Stimulated activated CD4-positive, alpha-beta T cell treated with anti-CD3 and anti-CD28 coated beads, Interleukin-1b, Interleukin-23, amount 100 ng/mL, for 24 hours (primary cell): ENCODE results near the gene RTN4IP1.

Experiments used
- DNase-seq, 4 experiments: peaks; one replicate each; pipeline ENCODE4 v3.0.0-alpha.2; 2020; ENCODE audit warnings: low read depth in 4 of 4, low spot score in 1 of 4

RTN4IP1 gene, protein sequence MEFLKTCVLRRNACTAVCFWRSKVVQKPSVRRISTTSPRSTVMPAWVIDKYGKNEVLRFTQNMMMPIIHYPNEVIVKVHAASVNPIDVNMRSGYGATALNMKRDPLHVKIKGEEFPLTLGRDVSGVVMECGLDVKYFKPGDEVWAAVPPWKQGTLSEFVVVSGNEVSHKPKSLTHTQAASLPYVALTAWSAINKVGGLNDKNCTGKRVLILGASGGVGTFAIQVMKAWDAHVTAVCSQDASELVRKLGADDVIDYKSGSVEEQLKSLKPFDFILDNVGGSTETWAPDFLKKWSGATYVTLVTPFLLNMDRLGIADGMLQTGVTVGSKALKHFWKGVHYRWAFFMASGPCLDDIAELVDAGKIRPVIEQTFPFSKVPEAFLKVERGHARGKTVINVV

DNA sequence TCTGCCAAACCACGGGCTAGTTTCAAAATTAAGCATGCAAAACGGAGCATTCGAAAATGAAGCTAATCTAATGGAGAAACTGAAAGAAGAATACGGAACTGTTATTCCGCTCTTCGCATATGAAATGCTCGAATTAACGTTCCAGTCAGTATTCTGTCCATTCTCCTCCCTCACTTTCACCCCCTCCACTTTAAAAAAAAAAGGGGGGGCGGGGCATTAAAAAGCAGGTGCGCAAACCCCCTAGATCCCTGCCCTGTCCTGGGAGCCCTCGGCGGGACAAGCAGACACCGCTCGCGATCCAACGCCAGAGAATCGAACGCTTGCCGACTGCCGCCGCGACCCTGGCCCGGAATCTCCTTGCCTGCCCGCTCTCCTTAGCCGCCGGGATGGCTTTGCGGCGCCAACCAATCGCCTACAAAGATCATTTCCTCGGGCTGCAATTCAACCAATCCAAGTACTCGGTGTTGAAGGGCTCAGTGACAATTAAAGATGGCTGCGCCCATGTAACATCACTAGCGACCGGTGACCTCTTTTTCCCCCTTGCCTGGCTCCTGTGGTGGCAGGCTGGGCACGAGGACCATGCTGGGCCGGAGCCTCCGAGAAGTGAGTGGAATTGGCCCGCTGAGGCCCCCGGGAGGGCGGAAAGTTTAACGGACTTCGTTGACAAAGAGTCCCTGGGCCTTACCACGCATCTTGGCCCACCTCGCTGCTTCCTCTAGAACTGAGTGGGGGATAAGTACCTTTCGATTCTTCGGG, at the start of gene RTN4IP1, which contains the start of gene QRSL1:
Gene RTN4IP1, minus strand, starts transcription at position 396 of the 756 bp plus-strand sequence. CDS start 477 bp downstream, outside the sequence.
Gene QRSL1, plus strand, starts transcription at position 476 of the 756 bp plus-strand sequence. Its CDS starts 104 bp downstream, at position 580.
- peak; percentile 54 to 69 (median 60) for DNase-seq

DNA sequence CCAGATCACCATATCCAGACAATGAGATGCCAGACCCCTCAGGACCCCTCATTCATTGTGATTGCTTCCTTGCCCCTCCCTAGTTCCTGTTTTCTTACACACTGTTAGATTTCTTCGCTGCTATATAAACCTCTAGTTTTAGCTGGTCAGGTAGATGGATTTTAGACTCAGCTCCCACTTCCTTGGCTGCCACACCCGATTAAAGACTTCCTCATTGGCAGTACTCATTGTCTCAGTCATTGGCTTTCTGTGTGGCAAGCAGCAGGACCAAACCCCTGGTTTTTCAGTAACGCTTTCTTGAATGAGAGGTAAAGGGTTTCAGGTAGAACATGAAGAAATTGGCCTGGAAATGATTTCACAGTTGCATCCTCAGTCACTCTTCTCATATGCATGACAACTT, 48.0 kb upstream of the RTN4IP1 start:
- no peak for DNase-seq

DNA sequence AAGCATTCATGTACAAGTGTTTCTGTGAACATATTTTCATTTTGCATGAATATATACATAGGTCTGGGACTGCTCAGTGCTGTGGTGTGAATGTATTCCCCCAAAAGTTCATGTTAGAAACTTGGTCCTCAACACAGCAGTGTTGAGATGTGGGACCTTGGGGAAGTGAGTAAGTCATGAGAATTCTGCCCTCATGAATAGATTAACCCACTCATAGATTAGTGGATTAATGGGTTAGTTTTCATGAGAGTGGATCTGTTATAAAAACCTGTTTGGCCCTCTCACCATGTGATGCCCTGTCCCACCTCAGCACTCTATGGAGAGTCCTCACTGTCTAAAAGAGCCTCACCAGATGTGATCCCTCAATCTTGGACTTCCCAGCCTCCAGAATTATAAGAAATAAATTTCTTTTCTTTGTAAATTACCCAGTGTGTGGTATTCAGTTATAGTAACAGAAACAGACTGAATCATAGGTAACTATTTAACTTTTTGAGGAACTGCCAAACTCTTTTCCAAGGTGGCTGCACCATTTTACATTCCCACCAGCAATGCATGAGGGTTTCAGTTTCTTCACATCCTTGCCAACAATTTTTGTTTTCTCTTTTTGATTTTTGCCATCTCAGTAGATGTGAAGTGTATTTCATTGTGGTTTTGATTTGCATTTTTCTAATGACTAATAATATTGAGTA, 45.4 kb upstream of the RTN4IP1 start:
- no peak for DNase-seq

DNA sequence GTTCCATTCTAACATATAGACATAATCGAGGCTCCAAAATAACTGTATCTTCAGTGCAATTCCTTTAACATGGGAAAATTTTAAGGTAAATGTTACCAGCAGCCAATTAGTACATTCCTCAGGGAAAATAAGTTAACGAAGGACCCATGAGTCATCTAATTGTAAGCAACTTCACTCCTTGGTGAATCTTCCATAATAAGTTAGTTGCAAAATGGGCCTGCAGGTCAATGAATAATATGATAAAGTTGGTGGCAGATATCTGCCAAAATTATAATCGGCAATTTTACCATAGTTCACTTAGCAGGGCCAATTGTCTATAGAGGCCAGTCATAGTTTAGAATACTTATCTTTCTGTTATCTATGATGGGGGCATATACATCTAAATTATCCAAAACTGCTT, 42.4 kb upstream of the RTN4IP1 start:
- DNase-seq = no peak

DNA sequence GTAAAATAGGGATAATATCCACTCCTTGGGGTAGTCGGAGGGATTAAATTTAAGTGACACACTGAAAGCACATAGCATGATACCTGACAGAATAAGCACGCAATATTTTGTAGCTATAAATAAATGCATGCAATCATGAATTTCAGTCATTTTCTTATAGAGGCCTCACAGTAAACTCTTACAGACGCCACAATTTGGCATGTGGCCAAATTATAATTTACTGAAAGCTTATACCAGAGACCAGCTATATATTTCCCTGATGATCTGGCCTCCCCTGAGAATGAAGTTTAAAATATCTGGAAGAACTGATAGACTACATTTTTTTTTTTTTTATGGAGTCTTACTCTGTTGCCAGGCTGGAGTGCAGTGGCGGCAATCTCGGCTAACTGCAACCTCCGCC, 40.9 kb upstream of the RTN4IP1 start:
- no peak for DNase-seq

DNA sequence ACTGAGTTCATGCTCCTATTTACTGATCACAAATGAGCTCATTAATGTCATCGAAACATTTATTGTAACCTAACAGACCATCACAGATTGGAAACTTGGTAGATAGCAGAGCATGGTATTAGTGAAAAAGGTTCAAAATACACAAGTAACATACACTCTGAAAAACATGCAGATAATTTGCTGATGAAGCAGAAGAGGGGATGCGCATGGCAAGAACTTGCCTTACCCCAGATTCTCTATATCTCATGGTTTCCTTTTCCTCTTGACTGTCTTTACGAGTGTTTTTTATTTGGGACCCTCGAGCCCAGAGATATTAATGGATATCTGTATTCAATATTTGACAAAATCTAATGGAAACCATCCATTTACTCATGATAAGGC, 37.7 kb upstream of the RTN4IP1 start:
- no peak for DNase-seq

DNA sequence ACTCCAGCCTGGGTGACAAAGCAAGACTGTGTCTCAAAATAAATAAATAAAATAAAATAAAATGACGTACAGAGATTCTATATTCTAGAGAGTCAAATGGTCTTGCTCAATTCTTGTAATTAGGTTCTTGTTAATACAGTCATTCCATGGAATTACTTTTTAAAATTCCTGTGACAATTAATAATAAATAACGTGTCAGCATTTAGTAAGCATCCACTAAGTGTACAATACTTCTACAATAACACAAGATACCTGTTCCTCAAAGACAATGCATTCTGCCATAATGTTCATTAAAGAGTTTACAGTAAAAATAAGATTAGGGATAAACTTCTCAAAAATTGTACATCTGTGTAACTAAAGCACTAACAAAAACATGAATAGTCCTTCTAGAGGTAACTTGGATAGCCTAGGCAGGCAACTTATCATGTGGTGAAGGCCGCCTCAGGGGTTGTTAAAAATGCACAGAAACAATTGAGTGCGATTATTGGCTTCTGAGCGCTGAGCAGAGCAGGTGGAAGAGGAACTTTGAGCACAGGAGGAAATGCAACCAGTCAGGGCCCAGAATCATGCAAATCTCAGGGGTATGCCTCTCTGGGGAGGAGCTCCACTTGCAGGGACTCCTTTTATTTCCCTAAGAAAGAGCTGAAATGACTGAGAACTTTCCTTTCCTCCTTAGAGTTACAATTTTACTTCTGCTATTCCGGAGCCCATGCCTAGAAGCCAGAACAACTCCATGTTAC, 37.2 kb upstream of the RTN4IP1 start:
- no peak for DNase-seq

DNA sequence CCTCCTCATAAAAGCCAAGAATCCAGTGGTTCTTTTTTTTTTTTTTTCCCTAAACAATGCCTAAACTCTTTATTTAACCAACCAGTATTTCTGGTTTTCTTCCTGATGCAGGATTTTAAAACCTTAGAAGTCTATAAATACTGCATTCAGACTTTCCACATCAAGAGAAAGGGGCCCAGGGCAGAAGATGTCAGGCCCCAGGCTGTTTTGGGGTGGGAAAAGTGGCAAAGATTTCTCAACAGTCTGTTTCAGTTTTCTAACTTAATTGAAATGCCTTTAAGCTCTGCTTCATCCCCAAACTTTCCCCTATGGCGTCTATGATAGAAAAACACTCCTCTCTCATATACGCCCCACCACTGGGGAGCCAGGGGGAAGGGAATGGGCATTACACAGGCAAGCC, 33.2 kb upstream of the RTN4IP1 start:
- DNase-seq = no peak

DNA sequence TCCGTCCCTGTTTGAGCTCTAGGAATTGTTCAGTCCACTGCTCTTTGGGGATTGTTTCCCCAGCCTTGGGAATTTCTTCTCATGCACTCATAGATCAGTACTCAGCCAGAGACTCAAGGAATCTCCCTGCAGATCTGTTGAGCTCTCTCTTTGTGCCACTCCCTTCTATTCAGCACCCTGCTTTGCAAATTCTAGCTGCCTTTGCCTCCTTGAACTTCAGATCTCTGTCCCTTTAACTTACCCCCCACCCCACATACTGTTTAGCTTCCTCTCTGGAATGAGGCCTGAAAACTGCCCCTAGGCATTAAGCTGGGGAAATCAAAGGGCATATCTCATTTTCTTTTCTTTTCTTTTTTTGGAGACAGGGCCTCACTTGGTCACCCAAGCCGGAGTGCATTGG, 30.6 kb upstream of the RTN4IP1 start:
- no peak for DNase-seq

DNA sequence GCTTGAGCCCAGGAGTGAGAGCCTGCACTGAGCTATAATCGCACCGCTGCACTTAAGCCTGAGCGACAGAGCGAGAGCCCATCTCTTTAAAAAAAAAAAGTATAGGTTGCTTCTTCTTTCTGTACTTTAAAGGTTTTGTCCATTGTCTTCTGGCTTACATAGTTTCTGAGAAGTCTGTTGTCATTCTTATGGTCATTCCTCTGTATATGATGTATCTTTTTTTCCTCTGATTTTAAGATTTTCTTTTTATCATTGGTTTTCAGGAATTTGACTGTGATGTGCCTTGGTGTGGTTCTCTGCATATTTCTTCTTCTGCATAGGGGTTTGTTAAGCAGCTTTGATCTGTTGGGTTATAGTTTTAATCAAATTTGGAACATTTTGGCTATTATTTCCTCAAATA, 29.2 kb upstream of the RTN4IP1 start:
- DNase-seq = no peak

DNA sequence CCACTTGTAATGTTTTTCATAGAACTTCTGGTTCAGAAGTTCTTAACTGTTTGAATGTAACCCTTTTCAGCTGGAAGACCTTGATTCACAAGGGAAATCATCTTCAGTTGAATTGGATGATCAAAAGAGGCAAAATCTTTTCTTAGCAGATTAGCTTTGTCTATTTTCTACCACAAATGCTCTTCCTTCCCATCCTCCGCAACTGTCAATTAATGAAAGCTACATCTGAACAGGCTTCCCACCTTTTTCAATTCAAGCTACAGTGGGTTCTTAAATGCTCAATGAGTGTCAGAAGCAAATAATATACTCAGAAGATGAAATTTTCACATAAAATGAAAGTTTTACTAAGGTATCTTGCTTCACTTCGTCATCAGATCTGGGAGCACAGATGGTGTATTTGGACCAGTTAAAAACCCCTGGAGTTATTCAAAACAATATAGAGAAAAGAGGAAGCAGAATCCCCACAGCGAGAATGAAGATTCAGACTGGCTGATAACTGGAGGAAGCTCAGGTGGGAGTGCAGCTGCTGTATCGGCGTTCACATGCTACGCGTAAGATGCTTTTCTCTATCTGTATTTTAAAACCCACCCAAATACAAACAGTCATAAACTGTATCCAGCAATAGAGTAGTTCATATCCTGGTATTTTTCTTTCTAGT, 19.5 kb upstream of the RTN4IP1 start:
- no peak for DNase-seq

DNA sequence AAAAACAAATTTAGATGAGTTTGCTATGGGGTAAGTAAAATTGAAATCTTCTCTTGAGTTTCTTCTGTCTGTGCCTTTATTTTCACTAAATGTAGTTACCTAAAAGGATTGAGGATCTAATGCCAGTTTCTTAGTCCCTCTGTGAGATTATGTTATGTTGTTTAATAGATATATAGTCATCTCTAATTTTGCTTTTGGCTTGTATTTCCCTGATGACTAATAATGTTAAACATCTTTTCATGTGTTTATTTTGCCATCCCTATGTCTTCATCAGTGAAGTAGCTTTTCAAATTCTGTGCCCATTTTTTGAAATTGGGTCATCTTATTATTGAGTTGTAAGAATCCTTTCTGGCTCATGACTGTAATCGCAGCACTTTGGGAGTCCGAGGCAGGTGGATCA, 13.8 kb upstream of the RTN4IP1 start:
- DNase-seq = no peak

DNA sequence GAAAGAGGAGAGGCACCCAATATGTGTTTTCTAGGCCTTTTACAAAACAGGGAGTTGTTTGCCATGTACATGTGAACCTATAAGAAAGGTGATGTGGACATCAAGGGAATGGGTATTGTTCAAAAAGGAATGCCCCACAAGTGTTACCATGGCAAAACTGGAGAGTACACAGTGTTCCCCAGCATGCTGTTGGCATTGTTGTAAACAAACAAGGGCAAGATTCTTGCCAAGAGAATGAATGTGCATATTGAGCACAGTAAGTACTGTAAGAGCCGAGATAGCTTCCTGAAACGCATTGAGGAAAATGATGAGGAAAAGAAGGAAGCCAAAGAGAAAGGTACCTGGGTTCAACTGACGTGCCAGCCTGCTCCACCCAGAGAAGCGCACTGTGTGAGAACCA, 13.2 kb upstream of the RTN4IP1 start:
- no peak for DNase-seq

DNA sequence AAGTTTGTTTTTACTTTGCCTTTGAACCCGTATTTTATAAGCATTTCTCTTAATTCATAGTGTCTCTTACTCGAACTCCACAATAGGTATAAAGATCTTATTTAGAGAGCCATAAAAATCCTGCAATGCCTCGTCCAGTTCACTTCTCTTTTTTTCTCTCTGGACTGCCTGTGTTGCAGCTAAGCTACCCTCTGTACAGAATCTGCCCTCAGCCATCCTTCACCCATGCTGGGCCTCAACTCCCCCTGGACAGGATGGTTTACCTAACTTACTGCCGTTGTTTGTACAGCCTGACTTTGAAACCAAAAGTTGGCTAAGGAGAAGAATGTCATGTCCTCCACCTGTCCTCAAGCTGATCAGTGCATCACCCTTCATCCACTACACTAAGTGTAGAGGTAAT, 10.5 kb upstream of the RTN4IP1 start:
- no peak for DNase-seq

DNA sequence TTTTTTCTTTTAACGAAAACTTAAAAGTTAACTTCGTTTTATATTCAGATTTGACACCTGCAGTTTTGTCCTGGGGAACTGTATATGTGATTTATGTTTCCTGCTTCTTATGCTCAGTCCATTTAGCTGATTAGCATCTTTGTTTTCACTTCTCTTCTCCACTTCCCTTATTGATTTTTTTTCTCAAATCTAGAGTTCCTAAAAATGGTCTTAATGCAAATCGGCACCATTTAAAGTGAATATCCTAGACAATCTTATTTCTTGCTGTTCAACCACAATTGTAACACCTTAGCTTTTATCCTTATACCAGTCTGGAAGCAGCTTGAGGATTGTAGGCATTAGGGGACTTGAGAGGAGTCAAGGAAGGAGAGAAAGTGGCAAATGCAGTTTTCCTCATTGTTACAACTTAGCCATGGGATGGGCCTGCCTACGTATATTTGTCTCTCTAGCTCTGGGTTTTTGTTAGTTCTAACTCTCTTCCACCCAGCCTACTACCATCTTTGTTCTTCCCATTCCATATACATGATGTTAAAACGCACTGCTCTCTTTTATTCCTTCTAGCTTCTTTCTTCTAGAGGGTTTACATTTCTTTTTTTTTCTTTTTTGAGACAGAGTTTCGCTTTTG, 8.5 kb upstream of the RTN4IP1 start:
- no peak for DNase-seq

DNA sequence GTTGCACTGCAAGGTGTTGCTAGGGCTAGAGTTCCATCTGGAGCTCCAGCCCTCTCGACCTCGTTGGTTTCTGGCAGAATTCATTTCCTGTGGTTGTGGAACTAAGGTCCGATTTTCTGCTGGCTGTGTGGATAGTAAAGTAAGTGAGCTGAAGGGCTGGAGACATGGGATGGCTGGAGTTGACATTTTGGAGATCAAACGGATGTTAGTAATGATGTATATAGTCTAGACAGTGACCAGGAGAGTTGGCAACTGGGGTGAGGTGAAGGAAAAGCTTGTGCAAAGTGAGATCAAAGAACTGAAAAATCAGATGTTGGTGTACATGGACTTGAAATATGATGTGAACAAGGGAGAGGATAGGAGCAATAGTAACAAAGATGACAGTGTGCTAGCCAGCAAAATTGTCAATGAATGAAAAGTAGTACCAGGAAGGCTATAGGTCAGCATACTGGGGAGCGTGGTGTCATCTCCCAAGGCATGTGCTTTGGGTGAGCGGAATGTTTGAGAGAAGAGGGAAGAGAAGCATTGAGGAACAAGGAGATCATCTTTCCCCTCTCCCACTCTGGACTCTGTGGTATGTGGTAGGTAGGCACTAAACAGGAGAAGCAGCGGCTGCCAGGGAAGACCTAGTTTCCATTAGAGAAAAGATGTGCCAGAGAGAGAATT, 7.9 kb upstream of the RTN4IP1 start:
- DNase-seq = no peak

DNA sequence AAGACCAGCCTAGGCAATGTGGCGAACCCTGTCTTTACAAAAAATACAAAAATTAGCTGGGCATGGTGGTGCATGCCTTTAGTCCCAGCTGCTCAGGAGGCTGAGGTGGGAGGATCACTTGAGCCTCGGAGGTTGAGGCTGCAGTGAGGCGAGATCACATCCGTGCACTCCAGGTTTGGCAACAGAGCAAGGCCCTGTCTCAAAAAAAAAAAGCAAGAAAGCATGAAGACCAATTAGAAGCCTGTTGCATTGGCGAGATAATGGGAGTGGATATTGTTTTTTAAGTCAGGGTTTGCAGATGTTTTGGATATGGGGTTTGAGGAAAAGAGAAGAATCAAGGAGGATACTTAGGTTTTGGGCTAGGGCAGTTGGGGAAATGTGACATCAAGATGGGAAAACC, 5.3 kb upstream of the RTN4IP1 start:
- DNase-seq = no peak

DNA sequence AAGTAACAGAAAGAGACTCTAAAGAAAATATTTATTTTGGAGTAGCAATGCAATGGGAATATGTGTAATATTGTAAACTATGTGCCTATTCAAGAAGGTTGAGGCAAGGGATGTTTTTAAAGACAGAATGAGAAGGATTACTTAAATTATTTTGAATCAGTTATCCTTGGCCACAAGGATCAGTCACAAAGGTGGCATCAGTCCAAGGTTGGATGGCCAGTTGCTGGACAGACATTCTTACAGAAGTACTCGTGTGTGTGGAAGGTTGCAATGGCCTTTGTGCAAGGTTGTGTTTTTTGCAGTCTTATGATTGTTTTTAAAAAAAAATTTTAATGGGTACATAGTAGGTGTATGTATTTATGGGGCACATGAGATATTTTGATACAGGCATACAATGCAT, 2.0 kb upstream of the RTN4IP1 start:
- no peak for DNase-seq

DNA sequence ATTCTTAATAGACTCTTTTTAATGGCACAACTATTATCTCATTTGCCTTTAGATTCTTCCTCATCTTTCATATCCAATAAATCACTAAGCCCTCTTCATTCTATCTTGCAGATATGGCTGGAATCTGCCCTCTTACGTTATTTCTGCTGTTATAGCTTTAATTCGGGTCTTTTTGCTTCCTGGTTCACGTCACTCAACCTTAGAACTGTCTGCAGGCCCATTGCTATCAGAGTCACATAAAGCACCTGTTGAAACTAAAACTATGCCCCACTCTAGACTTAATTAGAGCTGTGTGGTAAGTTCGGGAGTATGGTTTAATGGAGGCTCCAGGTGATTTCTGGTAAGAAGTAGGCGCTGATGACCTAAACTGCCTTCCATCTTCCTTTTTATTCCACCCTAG, 1.1 kb upstream of the RTN4IP1 start:
- DNase-seq = no peak

DNA sequence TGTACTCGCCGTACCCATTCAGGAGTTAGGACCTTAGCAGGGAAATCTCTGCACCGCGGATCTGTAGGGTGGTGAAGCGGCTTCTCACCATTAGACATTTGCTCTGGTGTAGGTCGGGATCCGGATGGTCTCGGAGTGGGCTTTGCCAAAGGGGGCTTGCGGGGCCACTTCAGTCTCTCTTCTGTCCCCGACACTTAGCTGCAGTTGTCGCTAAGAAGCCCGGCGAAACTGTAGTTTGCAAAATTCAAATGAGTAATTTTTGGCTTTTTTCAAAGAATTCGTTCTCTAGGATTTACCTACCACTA, 513 bp upstream of the RTN4IP1 start:
- no peak for DNase-seq
